Left lung (tissue), 10 donors: ENCODE data around the gene TASP1. TPM values are rescaled to one million over a fixed set of nuclear protein-coding genes. Genes with fewer than 3 reads are reported as not detected.

Experiments
- ATAC-seq: fragments of 200-7000 bp; cut with Tn5 transposase; one replicate; pipeline ENCODE4 v1.9.1; 2020; ENCODE audit warnings: moderate library complexity
- DNase-seq, 4 donors: peaks; one replicate each; pipeline ENCODE4 v3.0.0-alpha.2; 2013 to 2020
- H3K27ac ChIP-seq, 2 donors: fragments of 200-600 bp; sonication (generic) in 1 of 2; one replicate each; pipeline versions ENCODE4 v1.5.0 to v1.8.0; 2020 to 2021
- H3K27me3 ChIP-seq, 2 donors: fragments of 200-600 bp; sonication (generic) in 1 of 2; one replicate each; pipeline versions ENCODE4 v1.5.0 to v1.8.0; 2020 to 2021
- H3K36me3 ChIP-seq, 2 donors: fragments of 200-600 bp; sonication (generic) in 1 of 2; one replicate each; pipeline versions ENCODE4 v1.5.0 to v1.8.0; 2020 to 2021
- H3K4me1 ChIP-seq, 2 donors: fragments of 200-600 bp; one replicate each; pipeline ENCODE4 v1.8.0; 2021
- H3K4me3 ChIP-seq, 2 donors: fragments of 200-600 bp; sonication (generic) in 1 of 2; one replicate each; pipeline versions ENCODE4 v1.5.0 to v1.8.0; 2020 to 2021; ENCODE audit warnings: mild to moderate bottlenecking in 1 of 2
- H3K9me3 ChIP-seq, 2 donors: fragments of 200-600 bp; sonication (generic) in 1 of 2; one replicate each; pipeline versions ENCODE4 v1.5.0 to v1.8.0; 2020 to 2021
- CTCF ChIP-seq, 2 donors: fragments of 200-600 bp; sonication (generic) in 1 of 2; IDR thresholded peaks; one replicate each; pipeline versions ENCODE4 v1.5.0 to v1.8.0; 2021; ENCODE audit warnings: antibody characterized with exemption in 2 of 2
- intact Hi-C, 2 donors: fragments of 100-400 bp; cut with DNase I; formaldehyde crosslinking; loops; one replicate each; pipeline versions ENCODE4 v1.11.2 to v1.14.2; 2022
- polyA plus RNA-seq, 6 donors: library from polyadenylated mRNA; unstranded; fragments of 120-200 nt; gene quantifications; one replicate each; pipeline ENCODE4 v1.2.1, GENCODE V29; 2013; ENCODE audit not compliant: insufficient read length in 6 of 6
- total RNA-seq, 2 donors: library from RNA; stranded (reverse); fragmentation: NEBNext Ultra II Directional; extraction: Animal tissue kit (Norgen Biotek cat#: 25700); gene quantifications; one replicate each; pipeline ENCODE4 v1.2.1, GENCODE V29; 2021
- donor health status: DM: no; HTN: yes; CAD: no.
- donor health status: DM: no; HTN: no; CAD: no.

TASP1 gene
- total and polyA plus RNA-seq, 8 donors, result 12.9 to 19.9 (median 17.3) TPM

- intact Hi-C loops, result no loop called here
- Histone ChIP-seq H3K4me3 (no peak overlapping the region), H3K27ac (no peak overlapping the region), H3K27me3 (no peaks in the 10 kb centered on the region), H3K4me1 (no peaks in the 10 kb centered on the region), H3K36me3 (no peaks in the 10 kb centered on the region), H3K9me3 (peaks cover 0 to 44% of the 10 kb centered on the region in 2 donors)
- no peak for TF ChIP-seq CTCF (IDR thresholded peaks at IDR 0.05)
- DNase-seq, result no peak
- ATAC-seq, result no peak
Observed at GRCh38 chr20:13507646-13508045, 131.1 kb downstream of the TASP1 start.

- peaks cover 5 to 9% of the 10 kb centered on the region in 2 donors for H3K36me3 ChIP-seq
- H3K27me3 ChIP-seq, result no peaks in the 10 kb centered on the region
- H3K27ac ChIP-seq, result no peak overlapping the region
- H3K4me3 ChIP-seq, result no peak overlapping the region
- intact Hi-C loops, result no loop called here
- peaks cover 4 to 60% of the 10 kb centered on the region in 2 donors for H3K9me3 ChIP-seq
- DNase-seq (no peak), ATAC-seq (no peak)
- H3K4me1 ChIP-seq, result no peaks in the 10 kb centered on the region
- no peak for TF ChIP-seq CTCF (IDR thresholded peaks at IDR 0.05)
Observed at GRCh38 chr20:13501500-13501899, 137.2 kb downstream of the TASP1 start.

GRCh38 chr20:13494019-13494418 is 144.7 kb downstream of the TASP1 start:
- Histone ChIP-seq H3K9me3 (peaks cover 0 to 3% of the 10 kb centered on the region in 2 donors), H3K36me3 (peaks cover under 1% of the 10 kb centered on the region in 2 donors), H3K27ac (no peak overlapping the region), H3K27me3 (no peaks in the 10 kb centered on the region), H3K4me3 (no peak overlapping the region), H3K4me1 (no peaks in the 10 kb centered on the region)
- DNase-seq (no peak), ATAC-seq (no peak)
- no peak for TF ChIP-seq CTCF (IDR thresholded peaks at IDR 0.05)
- intact Hi-C loops, result no loop called here

DNA sequence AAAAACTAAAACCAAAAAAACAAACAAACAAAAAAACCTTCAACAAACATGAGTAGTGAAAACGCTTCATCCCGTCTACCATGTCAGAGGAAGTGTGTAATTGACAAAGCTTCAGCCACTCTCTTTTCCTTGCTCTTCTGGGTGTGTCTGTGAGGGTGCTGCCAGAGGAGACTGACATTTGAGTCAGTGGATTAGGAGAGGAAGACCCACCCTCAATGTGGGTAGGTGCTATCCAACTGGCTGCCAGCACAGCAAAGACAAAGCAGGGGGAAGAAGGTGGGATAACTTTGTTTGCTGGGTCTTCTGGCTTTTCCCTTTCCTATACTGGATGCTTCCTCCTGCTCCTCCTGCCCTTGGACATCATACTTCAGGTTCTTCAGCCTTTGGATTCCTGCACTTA is 145.6 kb downstream of the TASP1 start:
- H3K4me1 ChIP-seq, result no peaks in the 10 kb centered on the region
- H3K27ac ChIP-seq, result no peak overlapping the region
- no peak overlapping the region for H3K4me3 ChIP-seq
- ATAC-seq (no peak), DNase-seq (no peak)
- no peaks in the 10 kb centered on the region for H3K9me3 ChIP-seq
- H3K36me3 ChIP-seq, result no peaks in the 10 kb centered on the region
- no peaks in the 10 kb centered on the region for H3K27me3 ChIP-seq
- intact Hi-C loops, result no loop called here
- no peak for TF ChIP-seq CTCF (IDR thresholded peaks at IDR 0.05)

GRCh38 chr20:13492001-13492481 is 146.7 kb downstream of the TASP1 start:
- peak in 2 of 4 donors; percentile 34 to 55 for DNase-seq
- peak overlapping the region in 1 of 2 donors; percentile 66 for H3K27ac ChIP-seq

More at GRCh38 chr20:13492001-13492481, 146.7 kb downstream of the TASP1 start:
- peak in 1 of 2 donors; percentile 4 for TF ChIP-seq CTCF (IDR thresholded peaks at IDR 0.05)
- ATAC-seq, result peak; percentile 85
- no peaks in the 10 kb centered on the region for H3K9me3 ChIP-seq
- intact Hi-C loops, result no loop called here
- H3K4me3 ChIP-seq, result no peak overlapping the region
- no peaks in the 10 kb centered on the region for H3K4me1 ChIP-seq
- no peaks in the 10 kb centered on the region for H3K27me3 ChIP-seq
- H3K36me3 ChIP-seq, result no peaks in the 10 kb centered on the region
